H1 (cell line): ENCODE measurements around the gene EMC10. TPM values are rescaled to one million over a fixed set of nuclear protein-coding genes. Genes with fewer than 3 reads are reported as not detected.

Source experiments
- TEAD4 ChIP-seq: IDR thresholded peaks from 2 replicates; pipeline ENCODE4 v1.6.1; 2012; ENCODE audit warnings: low read depth, low read length, inconsistent platforms, mixed read lengths
- polyA plus RNA-seq, 7 experiments: library from polyadenylated mRNA; depleted of rRNA in 3 of 7; stranded (reverse) in 5 of 7; unstranded in 2 of 7; fragments of >200 nt in 5 of 7; fragments of 200-250 nt in 2 of 7; gene quantifications; 1 replicate in 5 of 7; 2 replicates in 1 of 7; 4 replicates in 1 of 7; pipeline versions ENCODE4 v1.2.1 to v1.2.3, GENCODE V29; 2011 to 2013; ENCODE audit warnings: missing spikeins in 2 of 7, mixed read lengths in 2 of 7
- total RNA-seq: library from RNA; stranded (reverse); fragmentation: NEBNext Ultra II Directional; extraction: Animal tissue kit (Norgen Biotek cat#: 25700); gene quantifications from 2 replicates; pipeline ENCODE4 v1.2.1, GENCODE V29; 2021
- TF ChIP-seq, protein P1 (sequence below): IDR thresholded peaks from 2 replicates; pipeline ENCODE4 v1.6.1; 2012; ENCODE audit warnings: inconsistent platforms

EMC10 gene
- total and polyA plus RNA-seq, 2 of the 8 experiments (the other 6 are each of a cell fraction or from before 2014, with no cell fraction given), result 77.6 to 103 TPM

GRCh38 chr19:50501186-50501567 is 24.9 kb downstream of the EMC10 start (continued):
- TF ChIP-seq, protein P1, sequence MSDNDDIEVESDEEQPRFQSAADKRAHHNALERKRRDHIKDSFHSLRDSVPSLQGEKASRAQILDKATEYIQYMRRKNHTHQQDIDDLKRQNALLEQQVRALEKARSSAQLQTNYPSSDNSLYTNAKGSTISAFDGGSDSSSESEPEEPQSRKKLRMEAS, result no peak
- no peak for TF ChIP-seq TEAD4
- TF ChIP-seq, all 59 proteins: peak for 0
